GM12891 (cell line): ENCODE data around the gene CALN1.

Source experiments
- POLR2A ChIP-seq: IDR thresholded peaks from 2 replicates; pipeline ENCODE4 v1.6.1; 2011; ENCODE audit warnings: low read depth, low read length, control low read depth
- POLR2AphosphoS5 ChIP-seq: IDR thresholded peaks from 2 replicates; pipeline ENCODE4 v1.6.1; 2011; ENCODE audit warnings: low read depth, low read length, control low read depth
- POU2F2 ChIP-seq: IDR thresholded peaks from 2 replicates; pipeline ENCODE4 v1.6.1; 2011; ENCODE audit warnings: low read depth, mild to moderate bottlenecking, control low read depth, low read length, moderate library complexity
- TAF1 ChIP-seq: IDR thresholded peaks from 2 replicates; pipeline ENCODE4 v1.6.1; 2011; ENCODE audit warnings: low read depth, low read length, control low read depth

GRCh38 chr7:72003236-72003635, 408.9 kb downstream of the CALN1 start:
- TF ChIP-seq POLR2A (no peak), POLR2AphosphoS5 (no peak), TAF1 (no peak), POU2F2 (no peak)
